Activated B cell treated with CpG ODN at 0.5 μM for 24 hours (primary cell): ENCODE results near the gene GP1BA. TPM values are rescaled to one million over a fixed set of nuclear protein-coding genes. Genes with fewer than 3 reads are reported as not detected.

ENCODE experiments used
- ATAC-seq: fragments of 200-7000 bp; cut with Tn5 transposase; one replicate; pipeline ENCODE4 v1.10.0; 2021; ENCODE audit warnings: low read depth, mild to moderate bottlenecking, moderate library complexity
- CTCF ChIA-PET: fragments of 350-600 bp; sonication (Branson Sonifier 250); formaldehyde crosslinking; loops from one replicate; lab custom pipeline; 2021; ENCODE audit warnings: antibody characterized with exemption; lab: Charles Lee
- POLR2A ChIA-PET: fragments of 350-600 bp; sonication (Branson Sonifier 250); formaldehyde crosslinking; loops from one replicate; lab custom pipeline; 2021; ENCODE audit warnings: antibody characterized with exemption; lab: Charles Lee
- DNase-seq: peaks from one replicate; pipeline ENCODE4 v3.0.0; 2022
- H3K27ac Mint-ChIP-seq: one replicate; pipeline ENCODE4 v1.8.0; 2020; ENCODE audit warnings: mixed read lengths
- H3K27me3 Mint-ChIP-seq: one replicate; pipeline ENCODE4 v1.8.0; 2021; ENCODE audit warnings: mixed read lengths
- H3K36me3 Mint-ChIP-seq: one replicate; pipeline ENCODE4 v1.8.0; 2021; ENCODE audit warnings: low read depth, mixed read lengths
- H3K4me1 Mint-ChIP-seq: one replicate; pipeline ENCODE4 v1.8.0; 2021; ENCODE audit warnings: mixed read lengths
- H3K4me3 Mint-ChIP-seq: one replicate; pipeline ENCODE4 v1.8.0; 2020; ENCODE audit warnings: mild to moderate bottlenecking, mixed read lengths
- H3K9me3 Mint-ChIP-seq: one replicate; pipeline ENCODE4 v1.8.0; 2020; ENCODE audit warnings: mixed read lengths
- intact Hi-C: fragments of 100-400 bp; cut with micrococcal nuclease; formaldehyde crosslinking; loops from one replicate; pipeline ENCODE4 v1.15.1; 2024
- total RNA-seq: library from RNA; stranded (reverse); gene quantifications from 2 replicates; pipeline ENCODE4 v1.2.3, GENCODE V29; 2022
- TF ChIP-seq, protein P1 (sequence below): fragments of 200-600 bp; IDR thresholded peaks from one replicate; pipeline ENCODE4 v1.8.0; 2022; ENCODE audit warnings: antibody characterized with exemption, mild to moderate bottlenecking

GP1BA gene
- total RNA-seq, 1 donor from 2014 or later: not detected

DNA sequence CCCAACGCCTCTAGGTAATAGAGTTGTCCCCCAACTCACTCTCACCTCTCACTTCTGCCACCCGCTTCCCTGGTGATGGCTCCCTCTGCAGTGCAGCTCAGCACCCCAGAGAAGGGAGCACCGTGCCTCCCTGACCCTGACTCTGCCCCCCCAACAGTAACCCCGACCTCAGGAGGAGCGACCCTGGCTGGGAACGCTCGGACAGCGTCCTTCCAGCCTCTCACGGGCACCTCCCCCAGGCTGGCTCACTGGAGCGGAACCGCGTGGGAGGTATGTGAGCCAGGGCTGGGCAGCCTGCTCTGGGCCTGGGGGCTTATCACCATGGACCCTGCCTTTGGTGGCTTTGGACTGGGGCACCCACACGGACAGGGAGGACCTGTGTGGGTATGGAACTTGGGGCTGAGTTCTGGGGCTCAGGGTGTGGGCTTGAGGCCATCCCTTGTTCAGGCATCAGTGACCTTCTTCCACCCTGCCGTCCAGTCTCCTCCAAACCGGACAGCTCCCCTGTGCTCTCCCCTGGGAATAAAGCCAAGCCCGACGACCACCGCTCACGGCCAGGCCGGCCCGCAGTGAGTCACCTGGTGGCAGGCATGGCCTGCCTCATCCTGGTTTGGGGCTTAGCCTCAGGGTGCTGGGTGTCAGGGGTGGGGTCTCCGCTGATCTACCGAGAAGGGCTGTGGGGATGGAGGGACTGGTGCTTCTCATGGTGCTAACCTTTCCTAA, 39.4 kb upstream of the GP1BA start:
- Mint-ChIP-seq H3K36me3 (peaks cover 55% of the 10 kb centered on the region), H3K27ac (no peak overlapping the region), H3K9me3 (no peaks in the 10 kb centered on the region), H3K4me1 (peaks cover 4% of the 10 kb centered on the region), H3K4me3 (no peak overlapping the region), H3K27me3 (no peaks in the 10 kb centered on the region)
- CTCF ChIA-PET: interaction anchor here (0.6 kb wide), 1 partner anchor 468 kb away, joined by 4 read pairs; no protein-coding TSS in a partner anchor
- no peak for DNase-seq
- TF ChIP-seq, protein P1, sequence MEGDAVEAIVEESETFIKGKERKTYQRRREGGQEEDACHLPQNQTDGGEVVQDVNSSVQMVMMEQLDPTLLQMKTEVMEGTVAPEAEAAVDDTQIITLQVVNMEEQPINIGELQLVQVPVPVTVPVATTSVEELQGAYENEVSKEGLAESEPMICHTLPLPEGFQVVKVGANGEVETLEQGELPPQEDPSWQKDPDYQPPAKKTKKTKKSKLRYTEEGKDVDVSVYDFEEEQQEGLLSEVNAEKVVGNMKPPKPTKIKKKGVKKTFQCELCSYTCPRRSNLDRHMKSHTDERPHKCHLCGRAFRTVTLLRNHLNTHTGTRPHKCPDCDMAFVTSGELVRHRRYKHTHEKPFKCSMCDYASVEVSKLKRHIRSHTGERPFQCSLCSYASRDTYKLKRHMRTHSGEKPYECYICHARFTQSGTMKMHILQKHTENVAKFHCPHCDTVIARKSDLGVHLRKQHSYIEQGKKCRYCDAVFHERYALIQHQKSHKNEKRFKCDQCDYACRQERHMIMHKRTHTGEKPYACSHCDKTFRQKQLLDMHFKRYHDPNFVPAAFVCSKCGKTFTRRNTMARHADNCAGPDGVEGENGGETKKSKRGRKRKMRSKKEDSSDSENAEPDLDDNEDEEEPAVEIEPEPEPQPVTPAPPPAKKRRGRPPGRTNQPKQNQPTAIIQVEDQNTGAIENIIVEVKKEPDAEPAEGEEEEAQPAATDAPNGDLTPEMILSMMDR: no peak
- intact Hi-C loops: no loop called here
- no peak for ATAC-seq
- POLR2A ChIA-PET: no interaction called here

DNA sequence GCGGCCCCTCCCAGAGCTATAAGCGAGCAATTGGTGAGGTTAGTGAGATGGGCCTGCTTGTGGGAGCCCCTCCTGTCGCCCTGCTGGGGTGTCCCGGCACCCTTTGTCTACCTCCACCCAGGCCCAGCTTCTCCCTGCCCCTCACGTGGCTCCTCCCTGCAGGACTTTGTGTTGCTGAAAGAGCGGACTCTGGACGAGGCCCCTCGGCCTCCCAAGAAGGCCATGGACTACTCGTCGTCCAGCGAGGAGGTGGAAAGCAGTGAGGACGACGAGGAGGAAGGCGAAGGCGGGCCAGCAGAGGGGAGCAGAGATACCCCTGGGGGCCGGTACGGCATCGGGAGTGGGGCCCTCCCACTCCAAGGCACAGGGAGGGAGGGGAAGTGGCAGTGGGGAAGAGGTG, 38.8 kb upstream of the GP1BA start:
- CTCF ChIA-PET: interaction anchor here (0.6 kb wide), 1 partner anchor 467 kb away, joined by 4 read pairs; no protein-coding TSS in a partner anchor
- DNase-seq (no peak), ATAC-seq (no peak)
- H3K27me3 Mint-ChIP-seq: no peaks in the 10 kb centered on the region
- no peak overlapping the region for H3K4me3 Mint-ChIP-seq
- intact Hi-C loops: no loop called here
- POLR2A ChIA-PET: no interaction called here
- H3K36me3 Mint-ChIP-seq: peaks cover 55% of the 10 kb centered on the region
- TF ChIP-seq, protein P1: no peak
- no peak overlapping the region for H3K27ac Mint-ChIP-seq
- H3K9me3 Mint-ChIP-seq: no peaks in the 10 kb centered on the region
- H3K4me1 Mint-ChIP-seq: peaks cover 7% of the 10 kb centered on the region

GRCh38 chr17:4893721-4894560, 38.1 kb upstream of the GP1BA start:
- no peak overlapping the region for H3K27ac Mint-ChIP-seq
- TF ChIP-seq, protein P1: no peak
- no peak for ATAC-seq
- CTCF ChIA-PET: interaction anchor here (1.4 kb wide), 1 partner anchor 184 kb away, joined by 3 read pairs; the partner anchor contains the start of gene ARRB2
- POLR2A ChIA-PET: no interaction called here
- DNase-seq: no peak
- H3K4me3 Mint-ChIP-seq: no peak overlapping the region
- H3K9me3 Mint-ChIP-seq: no peaks in the 10 kb centered on the region
- intact Hi-C loops: no loop called here
- no peaks in the 10 kb centered on the region for H3K27me3 Mint-ChIP-seq
- peaks cover 55% of the 10 kb centered on the region for H3K36me3 Mint-ChIP-seq
- H3K4me1 Mint-ChIP-seq: peaks cover 12% of the 10 kb centered on the region

DNA sequence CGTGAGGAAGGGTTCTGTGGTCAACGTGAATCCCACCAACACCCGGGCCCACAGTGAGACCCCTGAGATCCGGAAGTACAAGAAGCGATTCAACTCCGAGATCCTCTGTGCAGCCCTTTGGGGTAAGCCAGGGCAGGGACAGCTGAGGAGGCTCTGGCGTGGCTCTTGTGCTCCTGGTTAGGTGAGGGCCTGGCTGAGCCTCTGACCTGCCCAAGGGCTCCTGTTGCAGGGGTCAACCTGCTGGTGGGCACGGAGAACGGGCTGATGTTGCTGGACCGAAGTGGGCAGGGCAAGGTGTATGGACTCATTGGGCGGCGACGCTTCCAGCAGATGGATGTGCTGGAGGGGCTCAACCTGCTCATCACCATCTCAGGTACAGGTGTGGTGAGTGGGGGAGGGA, 37.0 kb upstream of the GP1BA start:
- no peak overlapping the region for H3K4me3 Mint-ChIP-seq
- POLR2A ChIA-PET: no interaction called here
- no peaks in the 10 kb centered on the region for H3K27me3 Mint-ChIP-seq
- TF ChIP-seq, protein P1: no peak
- peaks cover 52% of the 10 kb centered on the region for H3K36me3 Mint-ChIP-seq
- DNase-seq (no peak), ATAC-seq (no peak)
- H3K4me1 Mint-ChIP-seq: peaks cover 15% of the 10 kb centered on the region
- no peaks in the 10 kb centered on the region for H3K9me3 Mint-ChIP-seq
- CTCF ChIA-PET: interaction anchor here (1.4 kb wide), 1 partner anchor 185 kb away, joined by 3 read pairs; the partner anchor contains the start of gene ARRB2
- intact Hi-C loops: no loop called here
- no peak overlapping the region for H3K27ac Mint-ChIP-seq
